ENCODE results near the gene ILDR2.

- no peak for TF ChIP-seq CTCF (IDR thresholded peaks at IDR 0.05; ENCODE audit: low read length)
- no peak for TF ChIP-seq EZH2 (optimal IDR thresholded peaks at IDR 0.05; ENCODE audit: low read depth, low read length)
- no peak for TF ChIP-seq EZH2phosphoT487 (IDR thresholded peaks at IDR 0.05; ENCODE audit: low read length)
These were observed 105.8 kb downstream of the ILDR2 start for GRCh38 chr1:166869318-166870099.
